CD4-positive, alpha-beta T cell treated with Interleukin-4 for 4 hours (primary cell): ENCODE measurements around the gene SLMAP.

Experiments
- DNase-seq: peaks from one replicate; pipeline ENCODE4 v3.0.0-alpha.2; 2020

The SLMAP gene

DNA sequence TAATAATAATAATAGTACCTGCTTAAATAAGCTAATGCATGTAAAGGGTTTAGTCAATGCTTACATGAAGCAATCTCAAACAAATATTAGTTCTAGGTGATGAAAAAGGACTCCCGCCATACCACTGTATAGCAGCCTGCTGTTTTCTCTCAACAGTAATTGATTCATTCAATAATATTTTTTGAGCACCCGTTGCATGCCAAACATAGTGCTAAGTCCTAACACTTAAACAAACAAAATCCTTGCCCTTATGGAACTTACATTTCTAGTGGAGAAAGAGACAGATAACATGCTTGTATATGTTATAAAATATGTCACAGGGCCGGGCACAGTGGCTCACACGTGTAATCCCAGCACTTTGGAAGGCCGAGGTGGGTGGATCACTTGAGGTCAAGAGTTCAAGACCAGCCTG lies 190.9 kb downstream of the SLMAP start:
- no peak for DNase-seq

DNA sequence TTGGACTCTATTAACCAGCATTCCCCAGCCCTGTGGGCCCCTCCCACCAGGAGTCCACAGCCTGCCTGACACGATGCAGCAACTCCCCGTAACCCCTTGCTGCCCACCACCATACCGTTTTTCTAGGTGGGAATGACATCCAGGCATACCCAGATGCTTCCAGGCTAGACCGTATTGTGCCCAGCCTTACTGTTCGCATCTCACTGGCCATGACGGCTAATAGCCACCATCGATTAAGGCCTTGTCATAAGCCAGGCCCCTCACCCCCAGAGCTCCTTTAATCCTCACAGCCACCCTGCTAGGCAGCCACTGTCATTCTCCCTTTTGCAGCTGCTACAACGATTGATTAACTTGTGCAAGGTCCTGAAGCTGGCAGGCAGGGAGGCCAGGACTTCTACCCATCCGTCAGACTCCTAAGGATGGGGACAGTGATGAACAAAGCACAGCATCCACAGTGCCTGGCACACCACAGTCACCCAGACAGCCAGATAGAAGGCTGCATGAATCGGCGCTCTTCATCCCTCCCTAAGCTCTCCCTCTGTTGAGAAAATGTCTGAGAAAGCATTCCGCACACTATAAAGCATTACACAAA lies 192.1 kb downstream of the SLMAP start:
- no peak for DNase-seq

DNA sequence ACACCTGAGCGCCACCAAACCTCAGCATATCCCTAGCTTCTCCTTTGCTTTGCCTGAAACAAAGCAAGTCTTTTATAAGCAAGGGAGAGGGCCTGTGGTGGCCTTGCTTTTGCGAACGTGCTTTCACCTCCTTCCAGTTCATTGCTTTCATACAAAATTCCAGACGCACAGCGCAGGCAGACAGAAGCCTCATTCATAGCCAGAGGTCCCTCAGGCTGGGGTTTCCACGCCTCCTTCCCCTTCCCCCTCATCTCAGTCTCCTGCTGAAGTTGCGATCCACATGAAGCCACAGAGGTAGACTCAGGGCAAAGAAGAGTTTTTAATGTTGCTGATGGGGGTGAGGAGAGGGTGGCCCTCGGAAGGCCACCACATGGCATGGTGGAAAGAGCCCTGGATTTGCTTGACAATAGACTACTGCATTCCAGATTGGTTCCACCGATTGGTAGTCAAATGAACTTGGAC lies 192.7 kb downstream of the SLMAP start:
- DNase-seq, result no peak

DNA sequence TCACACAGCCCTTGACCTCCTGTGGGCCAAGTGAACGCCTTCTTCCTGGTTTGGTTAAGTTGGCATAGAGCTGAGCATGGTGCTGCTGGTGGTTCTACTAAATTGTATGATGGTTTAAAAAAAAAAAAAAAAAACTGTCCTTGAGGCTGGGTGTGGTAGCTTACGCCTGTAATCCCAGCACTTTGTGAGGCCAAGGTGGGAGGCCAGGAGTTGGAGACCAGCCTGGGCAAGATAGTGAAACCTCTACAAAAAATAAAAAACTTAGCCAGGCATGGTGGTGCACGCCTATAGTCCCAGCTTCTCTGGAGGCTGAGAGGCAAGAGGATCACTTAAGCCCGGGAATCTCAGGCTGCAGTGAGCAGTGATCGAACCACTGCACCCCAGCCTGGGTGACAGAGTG lies 193.2 kb downstream of the SLMAP start:
- DNase-seq, result no peak

DNA sequence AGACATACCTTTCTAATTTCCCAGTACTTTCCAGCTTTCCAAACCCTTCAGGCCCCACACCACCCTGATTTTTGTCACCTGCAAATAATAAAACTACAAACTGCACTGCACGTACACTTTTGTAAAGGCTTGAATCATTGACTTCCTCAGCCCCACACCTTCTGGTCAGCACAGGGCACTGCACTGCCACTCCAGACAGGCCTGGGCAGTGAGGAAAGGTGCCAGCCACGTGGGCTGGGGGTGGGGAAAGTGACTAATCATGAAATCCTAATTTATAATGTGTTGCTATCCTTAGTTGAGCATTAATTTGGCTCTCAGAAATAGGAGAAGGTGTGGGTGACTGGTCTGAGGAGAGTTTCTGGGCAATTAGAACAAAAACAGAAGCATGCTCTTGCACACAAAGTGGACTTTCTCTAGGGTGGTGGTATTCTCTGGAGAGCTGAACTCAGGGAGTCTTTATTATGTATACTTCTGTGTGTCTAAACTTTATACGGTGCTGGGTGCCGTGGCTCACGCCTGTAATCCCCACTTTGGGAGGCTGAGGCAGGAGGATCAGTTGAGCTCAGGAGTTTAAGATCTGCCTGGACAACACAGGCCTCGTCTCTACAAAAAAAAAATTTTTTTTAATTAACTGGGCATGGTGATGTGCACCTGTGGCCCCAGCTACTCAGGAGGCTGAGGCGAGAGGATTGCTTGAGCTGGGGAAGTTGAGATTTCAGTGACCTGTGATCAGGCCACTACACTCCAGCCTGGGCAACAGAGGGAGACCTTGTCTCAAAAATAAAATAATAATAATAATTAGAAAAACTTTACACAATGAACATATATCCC lies 193.9 kb downstream of the SLMAP start:
- DNase-seq, result no peak

DNA sequence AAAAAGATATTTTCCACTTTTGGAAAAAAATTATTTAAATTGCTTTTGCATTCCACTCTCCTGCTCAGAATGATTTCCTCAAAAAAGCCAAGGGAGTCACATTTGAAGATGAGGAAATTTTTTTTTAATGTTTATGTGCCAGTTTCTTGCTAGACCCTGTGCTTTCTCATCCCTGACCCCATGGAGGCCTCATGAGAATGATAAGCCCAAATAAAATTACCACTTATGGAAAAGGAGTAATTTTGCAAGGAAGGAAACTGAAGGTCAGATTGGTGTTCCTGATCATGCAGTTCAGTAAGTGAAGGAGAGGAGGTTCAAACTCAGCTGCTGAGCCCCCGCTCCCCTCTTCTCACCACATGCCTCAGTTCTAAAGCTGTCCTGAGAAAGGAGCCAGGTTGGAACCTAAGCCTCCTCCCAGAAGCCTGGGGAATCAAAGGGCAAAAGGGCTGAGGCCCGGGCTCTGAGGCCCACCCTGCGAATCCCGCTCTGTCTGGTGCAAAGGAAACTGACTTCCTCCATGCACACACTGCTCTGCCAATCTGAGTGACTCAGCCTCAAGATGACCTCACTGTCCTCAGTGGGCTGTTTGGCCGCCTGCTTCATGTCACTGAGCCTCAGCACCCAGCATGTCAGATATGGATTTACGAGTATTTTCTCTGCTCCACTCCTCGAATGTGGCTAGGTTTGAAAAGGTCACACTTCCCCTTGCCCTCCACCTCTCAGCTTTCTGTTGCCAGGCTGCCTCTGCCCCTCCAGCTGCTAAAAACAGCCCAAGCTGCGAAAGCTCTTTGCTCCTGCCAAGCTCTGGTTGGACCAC lies 195.2 kb downstream of the SLMAP start:
- DNase-seq, result no peak

DNA sequence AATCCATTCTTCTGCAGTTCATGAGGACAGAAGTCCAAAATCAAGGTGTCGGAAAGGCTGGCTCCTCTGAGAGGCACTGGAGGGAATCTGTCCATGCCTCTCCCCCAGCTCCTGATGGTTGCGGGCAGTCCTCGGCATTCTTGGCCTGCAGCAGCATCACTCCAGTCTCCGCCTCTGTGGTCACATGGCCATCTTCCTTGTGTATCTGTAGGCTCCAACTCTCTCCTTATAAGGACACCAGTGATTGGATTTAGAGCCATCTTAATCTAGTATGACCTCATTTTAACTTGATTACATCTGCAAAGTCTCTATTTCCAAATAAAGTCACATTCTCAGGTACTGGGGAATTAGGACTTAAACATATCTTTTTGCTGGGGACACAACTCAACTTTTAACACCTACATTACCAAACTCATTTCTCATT lies 196.1 kb downstream of the SLMAP start:
- DNase-seq, result no peak

DNA sequence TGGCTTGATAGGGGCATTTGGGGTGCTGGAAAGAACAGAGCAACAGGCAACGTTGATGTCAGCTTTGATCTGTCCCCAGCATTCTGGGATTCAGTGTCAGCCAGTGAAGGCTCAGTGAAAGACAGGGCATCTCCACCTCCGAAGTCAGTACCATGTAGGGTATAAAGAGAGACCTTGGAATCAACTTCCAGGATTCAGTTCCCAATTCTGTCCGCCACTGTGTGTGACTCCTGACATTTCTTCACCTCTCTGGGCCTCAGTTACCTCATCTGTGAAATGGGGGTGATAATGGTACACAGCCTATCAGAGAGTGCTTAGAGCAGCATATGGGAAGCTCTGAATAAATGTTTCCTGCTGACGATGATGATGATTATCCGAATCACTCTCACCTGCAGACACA lies 196.5 kb downstream of the SLMAP start:
- no peak for DNase-seq

DNA sequence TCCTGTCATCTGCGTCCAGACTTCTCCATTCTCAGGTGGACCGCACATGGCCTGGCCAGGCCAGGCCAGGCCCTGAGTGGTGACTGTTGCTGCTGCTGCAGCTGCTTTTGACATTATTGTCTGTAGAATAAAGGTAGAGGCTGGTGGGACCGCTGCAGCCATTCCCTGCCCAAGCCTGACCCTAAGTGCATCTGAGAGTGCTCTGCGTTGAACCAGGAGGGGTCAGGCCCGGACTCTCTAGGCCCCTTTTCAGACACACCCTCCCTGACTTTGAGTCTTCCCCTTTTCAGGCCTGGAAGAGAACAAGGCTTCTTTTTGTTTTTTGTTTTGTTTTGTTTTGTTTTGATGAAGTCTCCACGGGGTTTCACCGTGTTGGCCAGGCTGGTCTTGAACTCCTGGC lies 197.5 kb downstream of the SLMAP start:
- DNase-seq, result no peak

DNA sequence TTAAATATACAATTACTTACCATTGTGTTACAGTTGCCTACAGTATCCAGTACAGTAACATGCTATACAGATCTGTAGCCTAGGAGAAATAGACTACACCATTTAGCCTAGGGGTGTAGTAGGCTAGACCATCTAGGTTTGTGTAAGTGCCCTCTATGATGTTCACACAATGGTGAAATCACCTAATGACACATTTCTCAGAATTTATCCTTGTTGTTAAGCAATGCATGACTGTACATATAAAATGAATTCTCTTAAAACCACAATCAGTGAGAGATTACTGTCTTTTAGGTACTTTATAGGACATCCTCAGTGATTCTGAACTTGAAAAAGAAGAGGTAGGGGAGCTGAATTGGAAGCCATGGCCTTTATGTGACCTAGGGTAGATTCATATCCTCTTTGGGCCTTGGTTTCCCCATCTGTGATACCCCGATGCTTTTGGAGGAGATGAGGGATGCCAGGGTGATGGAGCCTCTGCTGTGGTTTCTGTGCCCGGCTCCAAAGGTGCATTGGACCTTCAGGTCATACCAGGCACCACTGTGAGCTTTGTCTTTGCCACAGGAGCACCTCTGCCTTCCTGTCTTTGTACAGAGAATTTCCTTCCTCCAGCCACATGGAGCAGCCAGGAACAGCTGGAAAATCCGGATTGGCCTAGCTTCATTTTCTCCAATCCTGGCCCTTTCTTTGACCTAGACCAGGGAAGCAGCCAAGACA lies 200.2 kb downstream of the SLMAP start:
- no peak for DNase-seq

DNA sequence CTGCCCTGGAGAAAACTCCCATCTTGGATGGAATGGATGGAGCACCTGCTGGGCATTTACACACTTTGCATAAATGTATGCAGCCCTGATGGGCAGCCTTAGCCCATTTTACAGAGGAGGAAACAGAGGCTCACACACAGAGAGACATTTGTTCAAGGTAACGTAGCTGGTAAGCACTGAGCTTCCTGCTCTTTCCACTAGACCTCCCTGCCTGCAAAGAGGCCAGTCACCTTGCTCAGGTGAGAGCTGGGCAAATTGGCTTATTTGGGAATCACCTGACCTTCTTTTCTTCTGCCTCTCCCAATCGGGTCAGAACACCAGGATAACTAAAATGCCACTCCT lies 200.7 kb downstream of the SLMAP start:
- no peak for DNase-seq

DNA sequence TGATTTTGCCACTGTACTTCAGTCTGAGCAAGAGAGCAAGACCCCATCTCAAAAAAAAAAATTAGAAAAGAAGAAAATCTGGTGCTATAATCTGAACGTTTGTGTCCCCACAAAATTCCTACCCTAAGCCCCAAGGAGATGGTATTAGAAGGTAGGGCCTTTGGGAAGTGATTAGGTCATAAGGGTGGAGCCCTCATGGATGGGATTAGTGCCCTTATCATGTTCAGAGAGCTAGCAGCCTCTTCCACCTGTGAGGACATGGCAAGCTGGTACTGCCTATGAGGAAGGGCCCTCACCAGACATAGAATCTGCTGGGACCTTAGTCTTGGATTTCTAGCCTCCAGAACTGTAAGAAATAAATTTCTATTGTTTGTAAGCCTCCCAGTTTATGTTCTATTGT lies 201.7 kb downstream of the SLMAP start:
- no peak for DNase-seq

DNA sequence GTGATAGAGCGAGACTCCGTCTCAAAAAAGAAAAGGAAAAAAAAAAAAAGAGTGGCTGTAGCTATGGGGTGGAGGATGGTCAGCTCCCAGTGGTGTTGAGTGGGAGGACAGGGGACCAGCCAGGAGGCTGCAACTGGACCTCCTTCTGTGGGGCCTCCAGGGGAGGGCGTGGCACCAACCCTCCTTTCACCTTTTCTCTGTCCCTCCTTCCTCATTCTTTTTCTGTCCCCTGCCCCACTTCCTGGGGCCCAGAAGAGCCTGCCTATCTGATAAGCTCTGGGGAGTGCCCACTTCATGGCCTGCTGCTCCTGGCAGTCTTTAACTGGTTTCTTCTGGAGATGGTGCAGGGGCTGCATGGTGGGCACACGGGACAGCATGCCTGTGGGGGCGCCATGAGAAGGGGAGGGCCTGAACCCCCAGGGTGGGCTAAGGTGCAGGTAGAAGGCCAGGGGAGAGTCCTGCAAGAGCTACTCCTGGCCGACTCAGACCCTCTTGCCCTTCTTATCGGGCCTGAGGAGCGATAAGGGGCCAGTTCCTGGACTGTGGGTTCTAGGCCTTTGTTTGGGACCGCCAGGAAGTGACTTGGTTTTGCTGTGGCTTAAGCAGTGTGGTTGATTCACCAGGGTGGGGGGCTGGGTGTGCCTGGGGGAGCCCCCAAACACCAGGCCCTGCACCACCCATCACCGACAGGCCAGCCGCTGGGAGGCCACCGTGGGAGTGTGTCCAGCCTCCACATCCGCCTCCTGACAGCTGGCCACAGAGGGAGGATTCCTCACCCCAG lies 202.7 kb downstream of the SLMAP start:
- DNase-seq, result no peak

DNA sequence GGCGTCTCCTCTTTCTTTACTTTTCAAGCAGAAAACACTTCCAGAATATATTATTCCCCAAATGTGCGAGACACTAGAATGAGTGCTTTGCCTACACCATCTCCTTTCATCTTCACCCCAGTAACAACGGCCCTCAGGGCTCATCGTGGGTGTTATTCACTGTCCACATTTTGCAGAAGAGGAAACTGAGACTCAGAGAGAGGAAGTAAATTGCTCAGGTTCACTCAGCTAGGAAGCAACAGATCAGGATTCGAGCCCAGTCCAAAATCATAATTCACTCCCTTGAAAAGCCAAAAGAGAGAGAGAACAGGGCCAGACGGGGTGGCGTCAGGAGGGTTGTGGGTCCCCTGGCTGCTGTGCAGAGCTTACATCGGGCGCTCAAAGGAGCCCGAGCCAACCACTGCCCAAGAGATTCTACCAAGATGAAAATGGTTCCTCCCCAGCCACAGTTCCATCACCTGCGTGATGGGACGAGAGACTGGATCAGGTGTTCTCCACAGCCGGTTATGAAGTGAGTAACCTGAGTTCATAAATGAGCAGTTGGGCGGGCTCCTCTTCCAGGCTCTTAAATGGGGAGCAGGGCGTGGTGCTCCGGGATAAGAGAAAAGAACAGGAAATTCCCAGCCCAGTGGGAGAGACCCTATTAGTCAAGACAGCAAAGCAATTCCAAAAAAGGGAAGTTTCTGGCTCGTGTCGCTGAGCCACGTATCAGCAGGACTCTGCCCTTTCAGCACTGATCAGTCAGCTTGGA lies 203.5 kb downstream of the SLMAP start:
- no peak for DNase-seq

DNA sequence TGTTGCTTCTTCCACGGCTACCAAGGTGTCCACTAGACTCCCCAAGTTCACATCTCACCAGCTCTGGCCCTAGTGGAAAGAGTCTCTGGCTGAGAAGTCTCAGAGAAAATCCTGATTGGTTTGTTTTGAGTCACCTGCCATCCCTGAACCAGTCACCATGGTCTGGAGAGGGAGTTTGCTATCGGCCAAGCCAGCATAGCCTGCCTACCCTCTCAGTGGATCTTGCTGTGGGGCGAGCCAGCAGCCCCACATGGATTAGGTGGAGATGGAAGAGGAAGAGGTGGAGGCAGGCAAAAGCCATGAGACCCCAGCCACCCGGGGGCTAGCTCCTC lies 204.0 kb downstream of the SLMAP start:
- no peak for DNase-seq

DNA sequence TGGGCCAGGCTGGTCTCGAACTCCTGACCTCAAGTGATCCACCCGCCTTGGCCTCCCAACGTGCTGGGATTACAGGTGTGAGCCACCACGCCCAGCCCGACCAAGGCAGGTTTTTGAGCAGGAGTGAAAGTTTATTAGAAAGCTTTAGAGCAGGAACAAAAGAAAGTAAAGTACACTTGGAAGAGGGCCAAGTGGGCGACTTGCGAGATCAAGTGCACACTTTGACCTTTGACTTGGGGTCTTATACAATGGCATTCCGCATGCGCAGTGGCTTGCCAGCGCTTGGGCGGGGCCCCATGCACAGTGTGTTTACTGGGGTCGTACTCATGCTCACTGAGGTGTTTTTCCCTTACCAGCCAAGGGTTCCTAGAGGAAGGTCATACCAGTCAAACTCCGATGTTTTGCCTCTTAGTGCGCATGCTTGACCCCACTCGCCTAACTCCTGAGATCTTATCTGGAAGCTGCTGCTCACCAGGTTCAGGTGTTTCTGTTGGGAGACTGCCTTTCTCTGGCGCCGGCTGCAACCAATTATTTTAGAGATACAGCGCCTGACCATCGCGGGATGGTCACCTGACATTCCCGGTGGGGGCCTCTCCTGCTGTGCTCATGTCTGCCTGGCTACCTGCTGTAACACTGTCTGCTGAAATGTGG lies 205.2 kb downstream of the SLMAP start:
- DNase-seq, result no peak

DNA sequence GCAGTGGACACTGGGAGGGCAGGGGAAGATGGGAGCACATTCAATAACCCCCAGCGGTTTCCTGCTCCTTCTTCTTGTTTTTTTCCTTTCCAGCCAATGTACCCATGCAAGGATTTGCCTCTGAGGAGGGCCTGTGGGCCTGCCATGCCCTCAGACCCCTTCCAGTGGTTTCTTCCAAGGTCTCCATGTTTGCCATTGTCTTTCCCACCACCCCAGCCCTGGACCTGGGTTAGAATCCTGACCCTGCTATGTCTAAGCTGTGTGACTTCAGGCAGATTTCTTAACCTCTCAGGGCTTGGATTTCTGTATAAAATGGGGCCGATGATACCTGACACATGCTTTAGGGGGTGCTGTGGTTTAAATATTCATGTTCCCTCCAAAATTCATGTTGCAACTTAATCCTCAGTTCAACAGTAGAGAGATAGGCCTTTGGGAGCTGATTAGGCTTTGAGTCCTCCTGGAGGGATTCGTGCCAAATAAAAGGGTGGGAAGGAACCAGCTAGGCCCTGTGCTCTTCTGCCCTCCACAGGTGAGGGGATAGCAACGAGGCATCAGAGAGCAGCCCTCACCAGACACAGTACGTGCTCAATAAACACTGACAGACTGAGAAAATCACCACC lies 205.8 kb downstream of the SLMAP start:
- DNase-seq, result no peak

DNA sequence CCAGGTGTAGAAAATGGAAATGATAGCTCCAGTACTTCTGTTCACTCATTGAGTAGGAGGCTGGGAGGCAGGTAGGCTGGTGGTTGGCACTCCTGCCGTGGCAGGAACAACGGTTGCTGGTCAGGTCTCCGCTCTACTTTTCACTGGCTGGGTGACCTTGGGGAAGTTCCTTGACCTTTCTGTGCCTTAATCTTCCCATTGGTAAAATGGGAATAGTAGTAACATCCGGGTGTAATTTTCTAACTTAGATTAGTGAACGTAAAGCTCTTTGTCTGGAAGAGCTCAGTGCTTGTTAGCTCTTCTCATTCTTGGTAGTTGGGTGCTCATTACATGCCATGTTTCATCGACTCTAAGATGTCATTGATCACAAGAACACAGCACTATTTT lies 206.3 kb downstream of the SLMAP start:
- no peak for DNase-seq

DNA sequence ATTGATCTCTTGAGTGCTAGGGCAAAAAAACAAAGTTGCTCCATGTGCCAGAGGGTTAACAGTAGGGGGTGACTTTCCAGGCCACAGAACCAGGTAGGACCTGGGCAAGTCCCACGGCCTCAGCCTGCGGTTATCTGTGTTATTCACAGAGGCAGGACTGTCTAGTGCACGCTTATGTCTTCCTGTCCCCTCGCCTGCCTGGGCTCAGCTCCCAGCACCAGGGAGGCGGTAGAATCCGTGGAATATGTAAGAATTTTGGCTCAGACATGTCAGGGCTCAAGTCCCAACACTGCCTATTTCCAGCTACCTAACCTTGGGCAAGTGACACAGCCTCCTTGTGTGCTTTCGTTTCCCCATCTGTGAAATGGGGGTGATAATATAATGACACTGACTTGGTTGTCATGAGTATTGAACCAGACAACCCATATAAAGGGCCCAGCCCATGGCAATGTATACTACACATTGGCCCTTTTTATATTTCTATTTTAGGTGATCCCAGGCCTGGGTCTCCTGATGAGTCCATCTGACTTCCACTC lies 207.8 kb downstream of the SLMAP start:
- no peak for DNase-seq

DNA sequence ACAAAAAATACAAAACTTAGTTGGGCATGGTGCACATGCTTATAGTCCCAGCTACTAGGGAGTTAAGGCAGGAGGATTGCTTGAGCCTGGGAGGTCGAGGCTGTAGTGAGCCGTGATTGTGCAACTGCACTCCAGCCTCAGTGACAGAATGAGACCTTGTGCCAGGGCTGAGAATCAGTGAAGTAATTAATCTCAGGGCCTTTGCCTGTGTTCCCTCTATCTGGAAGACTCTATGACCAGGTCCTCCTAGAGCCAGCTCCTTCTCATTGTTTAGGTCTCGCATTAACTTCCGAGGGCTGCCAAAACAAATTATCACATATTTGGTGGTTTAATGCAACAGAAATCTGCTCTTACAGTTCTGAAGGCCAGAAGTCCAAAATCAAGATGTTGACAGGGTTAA lies 210.7 kb downstream of the SLMAP start:
- DNase-seq, result no peak

DNA sequence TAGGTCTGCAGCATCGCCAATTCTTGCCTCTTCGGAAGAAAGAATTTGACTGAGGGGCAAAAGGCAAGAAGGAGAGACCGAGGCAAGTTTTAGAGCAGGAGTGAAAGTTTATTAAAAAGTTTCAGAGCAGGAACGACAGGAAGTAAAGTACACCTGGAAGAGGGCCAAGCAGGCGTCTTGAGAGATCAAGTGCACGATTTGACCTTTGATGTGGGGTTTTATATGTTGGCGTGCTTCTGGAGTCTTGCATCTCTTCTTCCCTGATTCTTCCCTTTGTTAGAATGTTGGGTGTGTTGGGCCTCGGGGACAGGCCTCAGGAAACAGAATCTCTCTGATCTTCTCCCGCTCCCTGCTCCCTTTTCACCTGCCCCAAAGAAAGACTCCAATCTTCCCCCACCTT lies 211.5 kb downstream of the SLMAP start:
- DNase-seq, result no peak
